GM10266 (cell line): ENCODE results near the gene DKKL1.

ENCODE experiments used
- DNase-seq: peaks from one replicate; pipeline ENCODE4 v3.0.0; 2012; ENCODE audit errors: extremely low spot score
- TF ChIP-seq, protein P1 (sequence below): IDR thresholded peaks from 2 replicates; pipeline ENCODE4 v1.5.1; 2012; ENCODE audit warnings: mild to moderate bottlenecking, low read depth; ENCODE audit not compliant: control insufficient read depth, insufficient read depth; ENCODE audit errors: missing control alignments

DKKL1 gene

DNA sequence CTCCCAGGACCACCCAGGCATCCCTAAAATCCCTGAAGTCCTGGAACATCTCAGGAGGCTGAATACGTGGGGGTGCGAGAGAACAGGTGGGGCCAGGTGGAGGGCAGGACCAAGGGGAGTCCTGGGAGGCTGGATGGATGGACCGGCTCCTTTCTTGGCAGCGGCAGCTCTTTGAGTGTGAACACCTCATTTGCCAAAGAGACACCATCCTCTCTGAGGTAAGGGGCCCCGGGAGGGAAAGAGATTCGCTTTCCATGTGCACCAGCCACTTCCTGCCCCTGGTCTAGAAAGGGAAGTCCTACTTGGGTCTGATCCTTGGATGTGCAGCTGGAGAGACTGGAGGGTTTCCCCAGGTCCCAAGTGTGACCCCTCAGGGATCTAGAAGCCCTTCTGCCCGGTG, 43.4 kb downstream of the DKKL1 start:
- no peak for DNase-seq
- TF ChIP-seq, protein P1, sequence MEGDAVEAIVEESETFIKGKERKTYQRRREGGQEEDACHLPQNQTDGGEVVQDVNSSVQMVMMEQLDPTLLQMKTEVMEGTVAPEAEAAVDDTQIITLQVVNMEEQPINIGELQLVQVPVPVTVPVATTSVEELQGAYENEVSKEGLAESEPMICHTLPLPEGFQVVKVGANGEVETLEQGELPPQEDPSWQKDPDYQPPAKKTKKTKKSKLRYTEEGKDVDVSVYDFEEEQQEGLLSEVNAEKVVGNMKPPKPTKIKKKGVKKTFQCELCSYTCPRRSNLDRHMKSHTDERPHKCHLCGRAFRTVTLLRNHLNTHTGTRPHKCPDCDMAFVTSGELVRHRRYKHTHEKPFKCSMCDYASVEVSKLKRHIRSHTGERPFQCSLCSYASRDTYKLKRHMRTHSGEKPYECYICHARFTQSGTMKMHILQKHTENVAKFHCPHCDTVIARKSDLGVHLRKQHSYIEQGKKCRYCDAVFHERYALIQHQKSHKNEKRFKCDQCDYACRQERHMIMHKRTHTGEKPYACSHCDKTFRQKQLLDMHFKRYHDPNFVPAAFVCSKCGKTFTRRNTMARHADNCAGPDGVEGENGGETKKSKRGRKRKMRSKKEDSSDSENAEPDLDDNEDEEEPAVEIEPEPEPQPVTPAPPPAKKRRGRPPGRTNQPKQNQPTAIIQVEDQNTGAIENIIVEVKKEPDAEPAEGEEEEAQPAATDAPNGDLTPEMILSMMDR: no peak

DNA sequence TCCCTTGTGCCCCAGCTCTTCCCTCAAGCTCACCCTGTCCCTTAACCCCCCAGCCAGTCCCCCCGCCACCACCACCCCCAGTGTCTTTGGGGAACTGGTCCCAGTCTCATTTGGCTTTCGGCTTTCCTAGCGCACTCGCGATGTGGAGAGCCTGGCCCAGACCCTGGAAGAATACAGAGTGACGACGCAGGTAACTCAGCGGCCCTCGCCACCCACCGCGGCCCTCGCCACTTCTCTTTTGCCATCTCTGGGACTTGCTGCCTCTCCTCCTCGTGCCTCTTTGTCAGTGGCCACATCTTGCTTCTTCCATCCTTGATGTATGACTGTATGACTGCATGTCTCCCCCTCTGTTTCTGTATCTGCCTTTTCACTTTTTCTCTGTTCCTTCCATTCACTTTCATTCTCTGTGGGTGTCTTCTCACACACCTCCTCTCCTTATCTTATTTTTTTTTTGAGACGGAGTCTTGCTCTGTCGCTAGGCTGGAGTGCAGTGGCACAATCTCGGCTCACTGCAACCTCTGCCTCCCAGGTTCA, 43.9 kb downstream of the DKKL1 start:
- no peak for DNase-seq

DNA sequence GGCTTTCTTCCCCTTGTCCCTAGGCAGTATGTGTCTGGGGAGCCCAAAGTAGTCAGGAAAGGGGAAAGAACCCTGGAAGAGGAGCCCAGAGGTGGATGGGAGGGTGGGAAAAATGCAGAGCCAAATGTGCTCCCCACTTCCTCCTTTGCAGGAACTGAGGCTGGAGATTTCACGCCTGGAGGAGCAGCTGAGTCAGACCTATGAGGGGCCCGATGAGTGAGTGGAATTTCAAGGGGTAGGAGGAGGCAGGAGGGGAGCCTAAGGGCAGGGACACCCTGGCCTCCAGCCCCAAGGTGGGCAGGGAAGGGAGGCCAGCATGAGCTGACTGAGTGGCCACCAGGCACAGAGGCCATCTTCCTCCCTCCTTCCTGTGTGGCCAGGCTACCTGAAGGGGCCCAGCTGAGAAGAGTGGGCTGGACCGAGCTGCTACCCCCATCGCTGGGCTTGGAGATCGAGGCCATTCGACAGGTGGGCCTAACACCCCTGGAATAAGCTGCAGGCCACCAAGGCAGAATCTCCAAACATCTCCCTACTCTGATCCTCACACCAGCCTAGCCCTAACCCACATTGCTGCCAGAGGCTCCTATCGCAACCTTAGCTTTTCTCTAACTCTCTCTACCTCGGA, 45.3 kb downstream of the DKKL1 start:
- peak; percentile 26 for DNase-seq
- TF ChIP-seq, protein P1: no peak

More for the DNA sequence above, 43.9 kb downstream of the DKKL1 start:
- TF ChIP-seq, protein P1: no peak

DNA sequence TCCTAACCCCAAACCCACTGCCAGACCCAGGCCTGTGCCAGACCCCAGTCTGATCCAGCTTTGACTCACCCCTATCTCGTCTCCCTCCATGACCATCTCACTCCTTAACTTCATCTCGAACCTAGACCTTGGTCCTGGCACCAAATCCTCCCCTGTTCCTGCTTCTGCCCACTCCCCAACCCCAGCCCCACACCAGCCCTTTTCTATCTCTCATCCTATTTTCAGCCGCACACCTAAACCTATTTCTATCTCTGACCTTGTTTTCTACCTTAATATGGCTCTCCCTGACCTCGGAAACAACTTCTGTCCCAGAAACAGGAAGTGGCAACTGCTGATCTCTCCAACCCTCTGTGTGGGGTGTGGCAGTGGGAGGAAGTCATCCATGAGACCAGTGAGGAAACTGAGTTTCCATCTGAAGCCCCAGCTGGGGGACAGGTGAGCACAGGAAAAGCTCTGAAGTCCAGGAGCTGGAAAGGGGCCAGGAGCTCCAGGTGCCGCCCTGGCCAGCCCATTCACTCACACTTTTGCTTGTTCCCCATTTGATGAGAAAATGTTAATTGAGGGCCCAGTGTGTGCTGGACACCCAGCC, 45.9 kb downstream of the DKKL1 start:
- TF ChIP-seq, protein P1: no peak
- DNase-seq: peak; percentile 55

DNA sequence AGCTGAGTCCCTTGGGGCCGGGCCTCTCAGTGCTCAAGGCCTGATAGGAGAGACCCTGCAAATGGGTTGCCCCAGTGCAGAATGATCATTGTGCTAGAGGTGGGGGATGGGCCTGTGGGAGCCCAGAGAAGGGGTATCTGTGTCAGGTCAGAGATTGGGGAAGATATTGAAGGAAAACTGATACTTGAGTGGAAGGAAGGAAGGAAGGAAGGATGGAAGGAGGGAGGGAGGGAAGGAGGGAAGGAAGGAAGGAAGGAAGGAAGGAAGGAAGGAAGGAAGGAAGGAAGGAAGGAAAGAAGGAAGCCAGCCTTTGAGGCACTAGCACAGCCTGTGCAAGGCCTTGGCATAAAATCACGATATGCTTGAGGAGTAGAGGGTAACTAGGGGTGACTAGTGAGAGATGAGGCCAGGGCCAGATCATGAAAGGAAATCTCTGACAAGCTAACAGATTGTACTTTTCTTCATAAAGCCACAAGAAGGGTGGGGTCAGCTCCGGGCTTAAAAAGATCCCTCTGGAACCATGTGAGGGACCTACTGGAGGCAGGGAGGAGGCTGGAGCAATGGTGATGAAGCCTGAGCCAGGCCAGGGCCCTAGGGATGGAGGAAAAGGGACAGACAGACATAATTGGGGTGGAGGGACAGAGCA, 48.1 kb downstream of the DKKL1 start:
- DNase-seq: no peak
- TF ChIP-seq, protein P1: no peak

DNA sequence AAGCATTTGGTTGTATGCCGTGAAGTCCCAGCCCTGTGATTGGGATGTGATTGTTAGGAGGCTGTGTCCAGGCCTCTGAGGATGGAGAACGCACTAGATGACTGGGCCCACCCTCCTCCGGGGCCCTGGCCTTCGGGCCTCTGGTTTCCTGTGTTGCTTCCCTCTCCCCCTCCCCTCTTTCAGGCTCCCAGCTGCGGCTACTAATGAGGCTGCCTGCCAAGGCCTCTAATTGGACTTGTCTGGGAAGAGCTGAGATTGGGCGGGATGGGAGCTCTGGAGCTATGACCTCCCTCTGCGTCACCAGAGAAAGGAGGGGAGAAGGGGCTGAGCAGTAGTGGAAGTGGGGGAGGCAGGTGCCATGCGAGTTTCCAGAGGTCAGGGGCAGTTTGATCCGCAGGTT, 49.7 kb downstream of the DKKL1 start:
- no peak for DNase-seq
- TF ChIP-seq, protein P1: no peak

DNA sequence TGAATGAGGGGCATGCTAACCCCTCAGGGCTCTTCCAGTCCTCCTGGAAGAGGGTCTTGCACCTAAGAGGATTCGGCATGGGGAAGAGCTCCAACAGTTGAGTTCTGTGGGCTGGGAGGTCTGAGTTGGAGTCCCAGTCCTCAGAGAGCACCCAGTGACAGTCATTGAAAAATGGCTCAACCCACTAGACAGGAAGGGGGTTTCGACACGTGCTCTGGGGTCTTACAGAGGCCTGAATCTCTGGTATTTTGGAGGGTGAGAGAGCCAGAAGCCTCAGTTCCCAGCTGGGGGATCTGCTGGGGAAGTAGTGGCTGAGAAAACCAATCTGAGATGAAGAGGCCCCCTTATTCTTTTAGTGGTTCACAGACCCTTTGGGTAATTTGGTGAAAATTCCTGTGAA, 50.6 kb downstream of the DKKL1 start:
- TF ChIP-seq, protein P1: no peak
- no peak for DNase-seq
